GM19023 (cell line): ENCODE data around the gene UQCRC2.
"Not testable (repeated sequence)": the region's sequence is repeated elsewhere in the genome, so short reads cannot be mapped to it uniquely, and the experiment has no call there.

Source experiments
- ATAC-seq: cut with Tn5 transposase; IDR thresholded peaks from one replicate; pipeline ENCODE4 v1.9.1; 2021; ENCODE audit warnings: mild to moderate bottlenecking, moderate library complexity; ENCODE audit not compliant: unreplicated experiment

Gene UQCRC2

DNA sequence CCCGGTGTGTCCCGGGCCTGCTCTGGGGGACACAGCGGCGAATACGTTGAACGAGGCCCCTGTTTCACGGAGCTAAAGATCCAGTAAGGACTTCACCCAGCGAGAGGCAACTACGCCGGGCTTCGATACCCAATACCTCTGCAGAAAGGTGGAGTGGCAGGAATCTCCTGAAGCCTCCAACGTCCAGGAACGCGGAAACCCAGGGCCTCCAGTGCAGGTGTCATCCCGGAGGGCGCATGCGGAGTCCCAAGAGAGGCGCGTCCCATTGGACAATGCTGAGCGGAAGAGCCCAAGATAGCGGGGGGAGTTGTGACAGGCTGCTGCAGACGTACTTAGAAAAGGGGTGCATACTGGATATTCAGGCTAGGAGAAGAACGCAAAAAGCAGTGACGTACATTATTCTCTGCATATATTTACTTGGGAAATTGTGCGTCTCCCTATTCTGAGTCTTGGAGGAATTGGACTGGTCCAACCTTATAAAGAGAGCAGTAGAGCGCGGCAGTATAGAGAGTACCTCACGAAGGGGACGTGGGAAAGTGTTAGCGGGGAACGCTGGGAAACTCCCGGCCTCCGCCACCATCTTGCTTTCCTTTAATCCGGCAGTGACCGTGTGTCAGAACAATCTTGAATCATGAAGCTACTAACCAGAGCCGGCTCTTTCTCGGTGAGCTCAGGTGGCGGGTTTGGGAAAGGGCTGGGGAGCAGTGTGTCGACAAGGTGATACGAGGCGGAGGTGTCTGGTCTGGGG lies at the start of gene UQCRC2:
Gene UQCRC2 (plus strand): TSS at position 569 of the 748 bp plus-strand sequence. CDS start 63 bp downstream, at position 632.
- peak; percentile 93 for ATAC-seq

DNA sequence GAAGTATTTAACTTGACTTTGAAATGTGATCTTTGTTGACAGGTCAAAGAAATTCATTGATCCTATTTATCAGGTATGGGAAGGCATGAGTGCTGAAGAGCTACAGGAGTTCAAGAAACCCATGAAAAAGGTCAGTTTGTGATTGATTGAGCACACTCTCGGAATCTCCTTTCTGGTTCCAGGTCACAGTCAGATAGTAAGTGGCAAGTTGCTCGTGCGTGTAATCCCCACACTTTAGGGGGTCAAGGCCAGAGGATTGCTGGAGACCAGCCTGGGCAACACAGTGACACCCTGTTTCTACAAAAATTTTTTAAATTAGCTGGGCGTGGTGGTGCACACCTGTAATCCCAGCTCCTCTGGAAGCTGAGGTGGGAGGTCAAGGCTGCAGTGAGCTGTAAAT lies 20.5 kb upstream of the UQCRC2 start:
- ATAC-seq = not testable (repeated sequence)

DNA sequence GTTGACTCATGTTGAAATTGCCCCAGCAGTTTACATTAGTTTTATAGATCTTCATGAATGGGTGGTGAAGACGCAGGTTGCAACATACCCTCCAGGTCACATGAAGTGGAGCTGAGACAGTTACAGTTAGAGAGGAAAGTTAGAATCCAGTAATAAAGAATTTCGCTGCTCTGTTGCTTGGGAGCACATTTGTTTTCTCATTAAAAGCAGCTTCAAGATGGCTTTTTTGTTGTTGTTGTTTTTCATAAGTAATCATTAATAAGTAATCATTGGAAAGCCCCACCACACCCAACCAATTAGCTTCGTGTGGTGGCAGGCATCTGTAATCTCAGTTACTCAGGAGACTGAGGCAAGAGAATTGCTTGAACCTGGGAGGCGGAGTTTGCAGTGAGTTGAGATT lies 19.8 kb upstream of the UQCRC2 start:
- ATAC-seq = not testable (repeated sequence)

DNA sequence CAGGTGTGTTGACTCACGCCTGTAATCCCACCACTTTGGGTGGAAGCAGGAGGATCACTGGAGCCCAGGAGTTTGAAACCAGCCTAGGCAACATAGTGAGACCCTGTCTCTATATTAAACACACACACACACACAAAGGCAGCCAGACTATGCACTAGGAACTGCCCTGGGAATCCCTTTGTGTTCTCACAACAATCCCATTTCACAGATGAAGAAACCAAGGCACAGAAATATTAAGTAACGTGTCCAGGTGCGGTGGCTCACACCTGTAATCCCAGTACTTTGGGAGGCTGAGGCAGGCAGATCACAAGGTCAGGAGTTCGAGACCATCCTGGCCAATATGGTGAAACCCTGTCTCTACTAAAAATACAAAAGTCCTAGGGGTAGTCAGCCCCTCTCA lies 19.4 kb upstream of the UQCRC2 start:
- not testable (repeated sequence) for ATAC-seq

DNA sequence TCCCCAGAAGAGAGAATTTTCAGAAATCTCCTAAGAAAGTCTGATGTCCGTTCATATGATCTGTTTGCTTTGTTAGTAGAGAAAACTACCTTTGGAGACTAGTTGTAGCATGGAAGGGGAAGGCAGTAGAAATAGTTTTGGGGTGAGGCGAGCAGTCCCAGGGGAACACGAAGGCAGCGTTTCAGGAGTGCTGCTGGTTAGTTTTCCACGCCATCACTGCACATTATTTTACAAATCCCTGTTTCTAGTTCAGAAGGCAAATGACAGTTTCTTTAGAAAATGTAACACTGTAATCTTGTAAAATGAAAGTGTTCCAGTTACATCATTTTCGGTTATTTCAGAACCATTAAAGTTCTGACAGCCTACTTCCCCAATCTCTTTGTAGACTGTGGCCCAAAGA lies 16.9 kb upstream of the UQCRC2 start:
- ATAC-seq = not testable (repeated sequence)

DNA sequence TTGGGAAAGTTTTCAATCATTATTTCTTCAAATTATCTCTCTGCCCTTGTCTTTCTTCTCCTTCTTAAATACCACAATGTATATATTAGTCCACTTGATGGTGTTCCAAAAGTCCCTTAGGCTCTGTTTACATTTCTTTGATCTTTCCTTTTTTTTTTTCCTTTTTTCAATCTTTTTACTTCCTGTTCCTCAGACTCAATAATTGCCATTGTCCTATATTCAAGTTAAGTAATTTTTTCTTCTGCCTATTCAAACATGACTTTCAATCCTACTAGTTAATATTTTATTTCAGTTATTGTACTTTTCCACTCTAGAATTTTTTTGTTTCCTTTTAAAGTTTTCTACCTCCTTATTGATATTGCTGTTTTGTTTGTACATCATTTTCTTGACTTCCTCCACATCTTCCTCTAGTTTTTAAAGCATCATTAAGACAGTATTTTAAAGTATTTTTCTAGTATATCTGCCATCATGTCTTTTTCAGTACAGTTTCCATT lies 15.8 kb upstream of the UQCRC2 start:
- ATAC-seq = no peak

DNA sequence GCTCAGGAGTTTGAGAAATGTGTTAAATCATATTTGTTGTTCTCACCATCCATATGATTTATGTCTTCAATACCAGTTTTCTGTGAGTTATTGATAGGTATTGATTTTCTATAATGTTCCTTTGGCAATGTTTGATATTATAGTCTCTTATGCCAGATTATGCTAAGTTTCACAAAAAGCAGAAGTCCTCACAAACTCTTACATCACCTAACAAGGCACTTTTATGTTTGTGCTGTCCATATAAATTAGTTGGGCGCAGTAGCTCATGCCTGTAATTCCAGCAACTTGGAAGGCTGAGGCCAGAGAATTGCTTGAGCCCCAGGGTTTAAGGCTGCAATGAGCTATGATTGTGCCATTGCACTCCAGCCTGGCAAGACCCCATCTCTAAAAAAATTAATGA lies 12.6 kb upstream of the UQCRC2 start:
- no peak for ATAC-seq

DNA sequence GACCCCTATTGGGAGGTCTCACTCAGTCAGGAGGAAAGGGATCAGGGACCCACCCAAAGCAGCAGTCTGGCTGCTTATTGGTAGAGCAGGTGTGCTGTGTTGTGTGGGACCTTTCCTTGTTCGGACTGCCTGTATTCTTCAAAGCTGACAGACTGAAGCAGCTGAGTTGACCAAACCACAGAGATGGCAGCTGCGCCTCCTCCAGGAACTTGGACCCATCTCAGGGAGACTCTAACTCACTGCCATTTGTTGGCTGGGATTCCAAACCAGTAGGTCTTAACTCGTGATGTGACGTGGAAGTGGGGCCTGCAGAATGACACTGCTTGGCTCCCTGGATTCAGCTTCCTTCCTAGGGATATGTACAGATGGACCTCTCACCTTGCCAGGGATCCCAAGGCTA lies 9.6 kb upstream of the UQCRC2 start:
- ATAC-seq = no peak

DNA sequence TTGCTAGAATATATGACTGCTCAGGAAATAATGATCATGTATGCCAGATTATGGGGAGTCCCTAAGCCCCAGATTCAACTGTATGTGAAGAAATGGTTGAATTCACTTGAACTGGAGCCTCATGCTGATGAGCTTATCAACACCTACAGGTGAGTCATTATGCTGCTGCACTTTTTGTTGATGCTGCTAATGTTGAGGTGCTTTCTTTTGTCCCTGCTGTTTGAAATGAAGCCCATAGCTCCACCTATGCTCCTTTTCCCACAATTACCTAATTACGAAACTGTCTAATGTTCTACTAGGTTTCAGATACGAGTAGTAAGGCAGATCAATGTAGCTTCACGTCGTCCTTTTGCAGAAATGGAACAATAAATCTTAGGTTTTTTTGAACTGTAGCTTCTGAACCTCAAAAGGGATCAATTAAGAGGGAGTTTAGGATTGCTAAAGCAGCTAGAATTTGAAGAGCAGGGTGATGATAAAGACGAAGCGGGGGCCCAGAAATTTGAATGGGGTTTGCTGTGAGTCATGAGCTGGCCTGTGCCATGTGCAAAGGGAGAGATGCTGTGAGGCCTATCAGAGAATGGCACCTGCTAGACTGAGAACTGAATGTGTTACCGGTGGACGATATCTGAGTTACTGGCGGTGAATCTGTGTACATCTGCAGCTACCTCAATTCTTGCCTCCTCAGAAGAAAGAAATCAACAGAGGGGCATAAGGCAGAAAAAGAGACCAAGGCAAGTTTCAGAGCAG lies 6.1 kb upstream of the UQCRC2 start:
- ATAC-seq = no peak

DNA sequence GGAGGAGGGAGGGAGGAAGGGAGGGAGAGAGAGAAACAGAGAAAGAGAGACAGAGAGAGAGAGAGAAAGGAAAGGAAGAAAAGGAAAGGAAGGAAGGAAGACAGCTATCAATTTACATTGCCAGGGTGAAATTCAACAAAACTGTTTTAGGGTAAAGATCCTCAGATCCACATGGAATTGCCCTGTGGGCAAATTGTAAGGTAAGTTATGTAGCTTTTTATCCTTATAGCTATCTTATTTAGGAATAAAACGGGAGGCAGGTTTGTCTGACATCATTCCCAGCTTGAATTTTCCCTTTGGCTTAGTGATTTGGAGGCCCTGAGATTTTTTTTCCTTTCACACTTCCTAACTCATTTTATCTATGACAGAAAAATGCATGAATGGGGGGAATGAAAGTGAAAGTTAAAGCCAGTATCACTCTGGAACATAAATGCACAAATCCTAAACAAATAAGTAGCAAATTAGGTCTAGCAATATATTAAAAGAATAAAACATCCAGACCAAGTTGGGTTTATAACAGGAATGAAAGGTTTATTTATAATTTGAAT lies 3.4 kb upstream of the UQCRC2 start:
- ATAC-seq = no peak

DNA sequence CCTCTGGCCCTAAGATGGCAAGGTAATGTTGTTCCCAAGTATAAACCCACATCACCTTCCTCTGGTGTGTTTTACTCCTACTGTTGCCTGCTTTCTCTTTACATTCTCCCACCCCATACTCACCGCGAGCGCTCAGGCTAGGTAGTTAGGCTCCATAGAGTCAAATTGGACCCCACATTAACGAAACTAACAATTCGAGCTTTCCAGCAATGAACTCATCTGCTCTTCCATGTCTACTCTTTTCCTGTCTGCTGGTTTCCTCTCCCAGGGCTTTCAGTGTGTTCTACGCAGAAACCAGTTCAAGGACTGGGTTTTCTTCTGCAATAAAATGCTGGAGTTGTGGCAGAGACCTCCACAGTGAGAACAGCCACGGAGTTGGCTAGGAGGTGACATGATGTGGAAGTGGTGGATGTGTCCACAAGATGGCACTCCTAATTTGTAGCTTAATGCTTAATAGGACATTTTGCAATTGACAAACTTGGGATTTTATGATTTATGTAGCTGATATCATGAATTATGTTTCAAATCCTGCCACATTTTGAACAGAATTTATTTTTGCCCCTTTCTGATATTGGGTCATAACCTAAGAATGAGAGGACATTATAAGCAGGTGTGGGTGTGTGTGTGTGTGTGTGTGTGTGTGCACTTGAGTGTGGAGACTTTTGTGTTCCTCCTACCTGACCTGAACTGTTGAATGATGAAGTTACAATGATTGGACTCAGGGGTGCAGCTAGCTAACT lies 2.2 kb upstream of the UQCRC2 start:
- no peak for ATAC-seq

DNA sequence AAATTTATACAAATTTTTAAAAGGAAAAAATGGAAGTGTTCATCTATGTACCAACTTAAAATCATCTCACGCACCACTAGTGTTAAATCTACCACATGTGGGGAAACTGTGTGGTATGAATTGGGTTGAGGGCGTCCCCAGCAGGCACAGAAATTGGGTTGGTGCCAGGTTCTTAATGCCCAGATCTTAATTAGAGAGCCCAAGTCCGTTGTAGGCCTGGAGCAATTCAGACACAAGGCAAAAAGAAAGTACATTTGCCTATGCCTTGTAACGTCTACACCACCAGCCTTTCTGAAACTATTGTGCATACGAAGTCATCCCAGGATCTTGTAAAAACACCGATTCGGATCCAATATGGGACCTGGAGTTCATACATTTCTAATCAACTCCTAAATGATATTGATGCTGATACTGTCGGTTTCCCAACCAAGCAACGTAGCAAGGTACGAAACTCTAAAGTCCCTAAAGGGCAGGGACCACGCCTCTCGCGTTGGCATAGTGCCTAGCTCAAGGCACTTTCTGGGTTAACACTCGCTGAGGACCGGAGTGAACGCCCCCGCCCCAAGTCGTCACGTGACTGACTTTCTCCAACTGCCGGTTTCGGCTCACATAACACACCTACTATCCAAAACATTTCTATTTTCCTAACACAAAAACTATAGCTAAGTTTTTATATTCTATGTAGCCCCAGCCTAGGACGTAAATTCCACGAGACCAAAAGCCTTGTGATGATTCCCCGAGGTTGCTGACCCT lies 945 bp upstream of the UQCRC2 start:
- ATAC-seq = peak; percentile 26

DNA sequence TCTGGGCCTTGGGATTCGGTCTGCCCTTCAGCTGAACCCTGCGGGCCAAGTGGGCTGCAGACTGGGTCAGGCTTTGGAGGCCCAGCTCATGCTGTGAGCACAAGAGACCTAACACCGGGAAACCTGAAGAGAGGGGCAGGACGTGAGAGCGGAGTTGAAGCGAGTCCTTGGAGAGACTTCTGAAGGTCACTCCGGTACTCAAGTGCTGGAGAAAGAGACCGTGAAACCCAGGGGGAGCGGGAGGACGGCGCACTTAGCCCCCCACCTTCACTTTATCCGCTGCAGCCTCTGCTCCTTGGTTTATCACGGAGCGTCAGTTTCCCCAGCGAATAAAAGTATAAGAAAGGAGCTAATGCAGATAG lies 361 bp downstream of the UQCRC2 start:
- peak; percentile 22 for ATAC-seq

DNA sequence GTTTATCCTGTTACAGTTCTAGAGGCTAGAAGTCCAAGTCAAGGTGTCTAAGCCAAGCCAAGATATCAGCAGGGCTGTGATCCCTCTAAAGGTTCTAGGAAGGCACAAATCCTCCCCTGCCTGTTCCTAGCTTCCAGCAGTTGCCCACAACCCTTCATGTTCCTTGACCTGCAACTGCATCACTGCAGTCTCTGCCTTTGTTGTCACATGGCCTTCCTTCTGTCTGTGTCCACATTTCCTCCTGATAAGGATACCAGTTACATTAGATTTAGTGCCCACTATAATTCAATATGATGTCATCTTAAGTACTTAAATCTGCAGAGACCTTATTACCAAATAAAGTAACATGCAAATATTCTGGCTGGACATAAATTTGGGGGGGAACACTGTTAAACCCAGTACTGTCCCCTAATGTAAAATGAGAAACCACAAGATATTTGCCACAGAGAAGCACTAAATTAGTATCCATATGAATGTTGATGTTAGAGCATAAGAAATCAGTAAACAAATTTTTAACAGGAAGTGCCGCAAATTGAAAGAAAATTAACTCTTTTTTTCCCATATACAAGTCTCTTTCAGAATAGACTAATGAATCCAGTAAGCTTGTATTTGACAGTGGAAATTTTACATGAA lies 4.7 kb downstream of the UQCRC2 start:
- no peak for ATAC-seq

DNA sequence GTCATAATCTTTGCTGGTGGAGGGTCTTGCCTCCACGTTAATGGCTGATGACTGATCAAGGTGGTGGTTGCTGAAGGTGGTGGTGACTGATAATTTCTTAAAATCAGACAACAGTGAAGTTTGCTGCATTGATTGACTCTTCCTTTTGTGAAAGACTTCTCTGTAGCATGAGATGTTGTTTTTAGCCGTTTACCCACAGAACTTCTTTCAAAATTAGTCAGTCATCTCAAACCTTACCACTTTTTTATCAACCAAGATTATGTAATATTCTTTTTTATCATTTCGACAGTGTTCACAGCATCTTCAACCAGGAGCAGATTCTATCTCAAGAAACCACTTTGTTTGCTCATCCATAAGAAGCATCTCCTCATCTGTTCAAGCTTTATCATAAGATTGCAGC lies 5.9 kb downstream of the UQCRC2 start:
- ATAC-seq = no peak

DNA sequence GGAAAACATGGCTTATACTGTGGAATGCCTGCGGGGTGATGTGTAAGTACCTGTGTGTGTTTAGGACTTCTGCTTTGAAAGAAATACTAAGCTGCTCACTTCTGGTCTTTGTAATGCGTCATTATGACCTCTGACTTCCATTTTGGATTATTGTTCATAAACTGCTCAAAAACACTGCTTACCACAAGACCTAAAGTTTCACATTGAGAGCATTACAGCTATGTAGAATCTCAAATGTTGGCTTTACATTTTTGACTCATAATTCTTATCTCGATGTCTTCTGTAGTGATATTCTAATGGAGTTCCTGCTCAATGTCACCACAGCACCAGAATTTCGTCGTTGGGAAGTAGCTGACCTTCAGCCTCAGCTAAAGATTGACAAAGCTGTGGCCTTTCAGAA lies 9.3 kb downstream of the UQCRC2 start:
- no peak for ATAC-seq

DNA sequence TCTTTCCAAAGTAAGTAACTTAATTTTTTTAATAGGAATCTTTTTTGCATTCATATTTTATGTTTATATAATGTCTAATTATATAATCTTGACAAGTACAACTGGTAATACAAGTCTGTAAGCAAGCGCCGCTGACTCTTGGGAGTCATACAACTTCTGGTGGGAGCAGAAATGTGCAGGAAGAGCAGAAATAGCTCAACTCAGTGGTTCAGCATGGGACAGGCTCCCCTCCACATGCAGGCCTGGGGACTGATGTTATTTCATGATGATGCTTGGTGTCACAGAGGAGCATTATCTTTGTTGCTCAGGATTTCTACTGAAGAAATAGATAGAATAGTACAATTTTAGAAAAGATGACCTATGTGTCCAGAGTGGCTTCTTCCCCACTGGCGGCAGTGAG lies 10.7 kb downstream of the UQCRC2 start:
- no peak for ATAC-seq

DNA sequence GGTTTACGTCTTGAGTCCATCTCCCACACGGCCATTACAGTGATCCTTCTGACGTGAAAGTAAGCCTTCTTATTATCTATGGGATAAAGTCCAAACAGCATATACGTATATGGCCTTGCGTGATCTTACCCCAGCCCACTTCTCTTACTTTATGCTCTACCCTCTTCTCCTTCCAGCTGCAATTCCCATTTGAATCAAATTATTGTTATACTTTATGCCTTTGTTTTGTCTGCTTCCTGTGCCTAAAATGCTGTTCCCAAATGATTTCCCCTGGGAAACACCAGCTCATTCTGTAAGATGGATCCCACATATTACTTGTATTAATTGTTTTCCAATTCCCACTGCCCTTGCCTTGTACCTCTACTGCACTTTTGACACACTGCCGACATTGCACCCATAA lies 11.2 kb downstream of the UQCRC2 start:
- ATAC-seq = no peak

DNA sequence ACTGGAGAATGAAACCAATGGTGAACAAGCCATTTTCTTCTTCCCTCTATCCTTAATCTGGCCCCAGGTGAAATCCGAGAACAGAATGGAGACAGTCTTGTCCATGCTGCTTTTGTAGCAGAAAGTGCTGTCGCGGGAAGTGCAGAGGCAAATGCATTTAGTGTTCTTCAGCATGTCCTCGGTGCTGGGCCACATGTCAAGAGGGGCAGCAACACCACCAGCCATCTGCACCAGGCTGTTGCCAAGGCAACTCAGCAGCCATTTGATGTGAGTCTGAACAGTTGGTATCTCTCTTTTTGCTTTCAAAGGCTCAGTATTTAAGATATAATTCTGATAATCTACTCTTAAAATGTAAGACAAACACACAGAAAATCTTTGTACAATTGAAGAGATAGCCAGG lies 18.7 kb downstream of the UQCRC2 start:
- no peak for ATAC-seq

DNA sequence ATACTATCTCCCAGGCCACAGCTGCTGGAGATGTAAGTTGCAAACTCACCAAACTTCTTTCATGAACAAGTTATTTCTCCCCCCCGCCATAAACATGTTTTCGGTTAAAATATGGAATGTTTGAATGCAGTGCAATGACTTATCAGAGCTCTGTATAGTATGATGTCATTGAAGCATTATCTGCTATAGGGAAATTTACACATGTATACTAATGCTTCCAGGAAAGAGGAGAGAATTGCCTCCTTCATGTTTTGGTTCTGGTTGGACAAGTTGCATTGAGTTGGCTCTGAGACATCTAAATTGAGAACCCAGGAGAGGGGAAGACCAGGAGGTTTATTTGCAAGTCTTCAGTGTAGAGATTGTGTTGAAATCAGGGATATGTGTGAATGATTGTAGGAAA lies 20.8 kb downstream of the UQCRC2 start:
- ATAC-seq = no peak
